ENCODE results near the gene SMURF1.

The SMURF1 gene

DNA sequence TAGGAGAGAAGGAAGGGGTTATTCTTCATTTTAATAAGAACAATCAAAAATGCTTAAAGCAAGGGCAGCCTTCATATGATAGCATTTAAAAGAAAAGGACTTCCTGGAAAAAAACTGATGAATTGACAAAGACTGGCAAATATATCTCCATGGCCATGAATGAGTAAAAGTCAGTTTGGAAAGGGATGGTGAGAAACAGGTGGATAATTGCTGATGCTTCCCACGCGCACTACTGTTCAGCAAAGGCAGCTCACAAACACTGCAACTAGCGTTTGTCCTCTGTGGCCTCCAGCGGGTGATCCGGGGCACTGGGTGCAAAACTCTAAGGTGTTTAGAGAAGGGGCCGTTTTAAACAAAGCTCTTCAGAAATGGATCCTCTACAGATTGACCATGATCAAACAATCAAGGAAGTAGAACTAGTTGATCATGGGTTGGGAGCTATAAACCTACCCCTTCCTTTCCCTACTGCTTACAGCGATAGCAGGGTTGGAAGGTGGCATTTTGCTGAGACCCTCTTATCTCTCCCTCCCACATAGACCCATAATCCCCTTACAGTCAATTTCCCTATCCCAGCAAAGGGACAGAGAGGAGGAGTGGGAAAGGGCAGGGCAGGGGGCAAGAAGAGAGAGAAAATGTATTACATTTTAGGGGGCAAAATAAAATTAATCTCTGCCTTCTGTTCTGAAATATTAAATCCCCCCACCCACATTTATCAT is 53.8 kb downstream of the SMURF1 start:
- Histone ChIP-seq H3K27ac (ENCODE audit: low read depth, low read length) (no peak overlapping the region), H3K27me3 (ENCODE audit: control insufficient read depth in 1 of 2, insufficient read depth in 2 of 2, low read length in 2 of 2) (no peaks in the 10 kb centered on the region), H3K4me1 (ENCODE audit: control insufficient read depth in 1 of 2, insufficient read depth in 2 of 2, low read length in 2 of 2) (peaks cover 0 to 8% of the 10 kb centered on the region in 2 donors), H3K4me3 (ENCODE audit: low read depth in 1 of 2, low read length in 2 of 2) (no peak overlapping the region), H3K9ac (ENCODE audit: low read depth in 1 of 2, low read length in 2 of 2) (no peak overlapping the region), H3K36me3 (ENCODE audit: control insufficient read depth in 1 of 2, insufficient read depth in 2 of 2, low read length in 2 of 2) (no peaks in the 10 kb centered on the region), H3K9me3 (ENCODE audit: control insufficient read depth in 1 of 2, low read length in 2 of 2) (no peaks in the 10 kb centered on the region)

DNA sequence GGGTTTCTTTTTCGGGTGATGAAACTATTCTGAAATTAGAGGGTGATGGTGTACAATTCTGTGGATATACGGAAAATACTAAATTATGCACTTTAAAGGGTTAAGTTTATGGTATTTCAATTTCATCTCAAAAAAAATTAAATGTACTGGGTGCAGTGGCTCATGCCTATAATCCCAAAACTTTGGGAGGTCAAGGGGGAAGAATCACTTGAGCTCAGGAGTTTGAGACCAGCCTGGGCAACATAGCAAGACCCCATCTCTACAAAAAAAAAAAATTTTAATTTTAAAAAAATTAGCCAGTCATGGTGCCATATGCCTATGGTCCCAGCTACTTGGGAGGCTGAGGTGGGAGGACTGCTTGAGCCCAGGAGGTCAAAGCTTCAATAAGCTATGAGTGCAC is 57.0 kb downstream of the SMURF1 start:
- H3K9ac ChIP-seq (ENCODE audit: low read depth in 1 of 2, low read length in 2 of 2) = no peak overlapping the region
- H3K4me1 ChIP-seq (ENCODE audit: control insufficient read depth in 1 of 2, insufficient read depth in 2 of 2, low read length in 2 of 2) = peaks cover 5 to 8% of the 10 kb centered on the region in 2 donors
- no peaks in the 10 kb centered on the region for H3K27me3 ChIP-seq (ENCODE audit: control insufficient read depth in 1 of 2, insufficient read depth in 2 of 2, low read length in 2 of 2)
- H3K27ac ChIP-seq (ENCODE audit: low read depth, low read length) = no peak overlapping the region
- no peaks in the 10 kb centered on the region for H3K9me3 ChIP-seq (ENCODE audit: control insufficient read depth in 1 of 2, low read length in 2 of 2)
- H3K4me3 ChIP-seq (ENCODE audit: low read depth in 1 of 2, low read length in 2 of 2) = no peak overlapping the region
- peaks cover 0 to 3% of the 10 kb centered on the region in 2 donors for H3K36me3 ChIP-seq (ENCODE audit: control insufficient read depth in 1 of 2, insufficient read depth in 2 of 2, low read length in 2 of 2)

DNA sequence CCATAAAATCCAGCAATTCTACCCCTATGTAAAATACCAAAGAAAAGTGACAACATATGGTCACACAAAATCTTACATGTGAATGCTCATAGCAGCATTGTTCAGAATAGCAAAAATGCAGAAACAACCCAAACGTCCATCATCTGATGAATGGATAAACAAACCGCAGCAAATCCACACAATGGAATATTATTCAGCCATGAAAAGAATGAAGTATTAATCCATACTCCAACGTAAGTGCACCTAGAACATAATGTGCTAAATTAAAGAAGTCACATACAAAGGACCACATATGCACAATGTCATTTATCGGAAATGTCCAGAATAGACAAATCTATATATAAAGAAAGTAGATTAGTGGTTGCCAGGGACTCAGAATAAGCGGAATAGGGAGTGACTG is 57.4 kb downstream of the SMURF1 start:
- H3K27me3 ChIP-seq (ENCODE audit: control insufficient read depth in 1 of 2, insufficient read depth in 2 of 2, low read length in 2 of 2) = no peaks in the 10 kb centered on the region
- H3K27ac ChIP-seq (ENCODE audit: low read depth, low read length) = no peak overlapping the region
- H3K4me1 ChIP-seq (ENCODE audit: control insufficient read depth in 1 of 2, insufficient read depth in 2 of 2, low read length in 2 of 2) = peaks cover 4 to 5% of the 10 kb centered on the region in 2 donors
- no peak overlapping the region for H3K9ac ChIP-seq (ENCODE audit: low read depth in 1 of 2, low read length in 2 of 2)
- H3K4me3 ChIP-seq (ENCODE audit: low read depth in 1 of 2, low read length in 2 of 2) = no peak overlapping the region
- H3K9me3 ChIP-seq (ENCODE audit: control insufficient read depth in 1 of 2, low read length in 2 of 2) = no peaks in the 10 kb centered on the region
- peaks cover 0 to 3% of the 10 kb centered on the region in 2 donors for H3K36me3 ChIP-seq (ENCODE audit: control insufficient read depth in 1 of 2, insufficient read depth in 2 of 2, low read length in 2 of 2)

DNA sequence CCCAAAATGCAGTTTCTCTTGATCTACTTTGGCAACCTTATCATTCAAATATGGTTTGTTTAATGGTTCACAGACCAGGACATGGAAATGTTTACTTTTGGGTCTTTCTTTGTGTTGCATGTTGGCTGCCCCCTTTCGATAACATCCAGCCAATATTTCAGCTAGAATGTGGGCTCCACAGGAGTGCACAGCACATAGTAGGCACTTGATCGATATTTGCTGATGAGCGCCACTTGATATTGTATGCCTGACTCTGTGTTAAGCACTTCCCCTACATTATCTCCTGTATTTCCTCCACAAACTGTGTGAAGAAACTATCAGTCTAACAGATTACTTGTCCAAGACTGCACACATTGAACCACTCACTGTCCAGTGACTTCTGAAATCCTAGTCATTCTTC is 60.2 kb downstream of the SMURF1 start:
- H3K4me3 ChIP-seq (ENCODE audit: low read depth in 1 of 2, low read length in 2 of 2) = no peak overlapping the region
- H3K9me3 ChIP-seq (ENCODE audit: control insufficient read depth in 1 of 2, low read length in 2 of 2) = no peaks in the 10 kb centered on the region
- H3K27ac ChIP-seq (ENCODE audit: low read depth, low read length) = peak overlapping the region; percentile 36
- peaks cover 11% of the 10 kb centered on the region in 2 donors for H3K4me1 ChIP-seq (ENCODE audit: control insufficient read depth in 1 of 2, insufficient read depth in 2 of 2, low read length in 2 of 2)
- no peaks in the 10 kb centered on the region for H3K27me3 ChIP-seq (ENCODE audit: control insufficient read depth in 1 of 2, insufficient read depth in 2 of 2, low read length in 2 of 2)
- H3K9ac ChIP-seq (ENCODE audit: low read depth in 1 of 2, low read length in 2 of 2) = no peak overlapping the region
- H3K36me3 ChIP-seq (ENCODE audit: control insufficient read depth in 1 of 2, insufficient read depth in 2 of 2, low read length in 2 of 2) = peaks cover 0 to 3% of the 10 kb centered on the region in 2 donors

DNA sequence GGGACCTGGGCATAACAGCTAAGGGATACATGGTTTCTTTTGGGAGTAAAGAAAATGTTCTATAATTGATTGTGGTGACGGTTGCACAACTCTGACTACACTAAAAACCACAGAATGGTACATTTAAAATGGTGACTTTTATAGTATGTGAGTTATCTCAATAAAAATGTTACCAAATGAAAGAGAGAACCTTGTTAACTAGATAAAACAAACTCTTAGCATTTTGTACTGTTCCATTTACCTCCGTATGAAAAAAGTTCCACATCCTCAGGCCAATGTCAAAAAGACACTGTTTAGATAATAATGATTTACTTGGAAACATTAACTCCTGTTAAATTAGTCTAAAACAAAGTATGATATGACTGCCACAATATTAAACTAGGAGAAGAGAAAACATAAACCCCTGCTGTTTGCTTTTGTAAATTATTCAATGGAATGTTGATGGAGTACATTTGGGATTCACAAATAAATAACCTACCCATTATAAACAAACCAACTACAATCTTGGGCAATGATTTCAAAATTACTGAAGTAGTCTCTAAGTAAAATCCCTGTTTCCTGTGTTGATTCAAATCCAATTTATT is 60.7 kb downstream of the SMURF1 start:
- Histone ChIP-seq H3K9ac (ENCODE audit: low read depth in 1 of 2, low read length in 2 of 2) (no peak overlapping the region), H3K27ac (ENCODE audit: low read depth, low read length) (no peak overlapping the region), H3K27me3 (ENCODE audit: control insufficient read depth in 1 of 2, insufficient read depth in 2 of 2, low read length in 2 of 2) (no peaks in the 10 kb centered on the region), H3K9me3 (ENCODE audit: control insufficient read depth in 1 of 2, low read length in 2 of 2) (no peaks in the 10 kb centered on the region), H3K4me3 (ENCODE audit: low read depth in 1 of 2, low read length in 2 of 2) (no peak overlapping the region), H3K4me1 (ENCODE audit: control insufficient read depth in 1 of 2, insufficient read depth in 2 of 2, low read length in 2 of 2) (peaks cover 11% of the 10 kb centered on the region in 2 donors), H3K36me3 (ENCODE audit: control insufficient read depth in 1 of 2, insufficient read depth in 2 of 2, low read length in 2 of 2) (peaks cover 0 to 3% of the 10 kb centered on the region in 2 donors)

DNA sequence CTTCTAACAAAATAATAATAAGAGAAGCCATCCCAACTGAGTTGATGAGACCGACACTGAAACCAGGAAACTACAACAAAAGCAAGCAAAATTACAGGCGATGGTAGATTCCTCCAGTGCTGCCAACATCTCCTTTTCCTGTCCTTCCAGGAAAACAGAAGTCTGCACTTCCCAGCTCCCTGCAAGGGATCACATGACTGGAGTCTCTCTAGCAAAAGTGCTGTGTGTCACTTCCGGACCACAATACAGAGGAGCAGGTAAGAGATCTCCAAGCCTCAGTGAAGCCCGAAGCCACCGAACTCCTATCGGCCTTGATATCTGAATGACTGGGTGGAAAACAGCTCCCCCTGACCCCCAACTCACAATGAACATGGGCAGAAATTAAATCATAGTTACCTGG is 63.2 kb downstream of the SMURF1 start:
- Histone ChIP-seq H3K27me3 (ENCODE audit: control insufficient read depth in 1 of 2, insufficient read depth in 2 of 2, low read length in 2 of 2) (no peaks in the 10 kb centered on the region), H3K9ac (ENCODE audit: low read depth in 1 of 2, low read length in 2 of 2) (no peak overlapping the region), H3K4me1 (ENCODE audit: control insufficient read depth in 1 of 2, insufficient read depth in 2 of 2, low read length in 2 of 2) (peaks cover 11% of the 10 kb centered on the region in 2 donors), H3K4me3 (ENCODE audit: low read depth in 1 of 2, low read length in 2 of 2) (no peak overlapping the region), H3K9me3 (ENCODE audit: control insufficient read depth in 1 of 2, low read length in 2 of 2) (no peaks in the 10 kb centered on the region), H3K36me3 (ENCODE audit: control insufficient read depth in 1 of 2, insufficient read depth in 2 of 2, low read length in 2 of 2) (peaks cover 0 to 6% of the 10 kb centered on the region in 2 donors), H3K27ac (ENCODE audit: low read depth, low read length) (no peak overlapping the region)

DNA sequence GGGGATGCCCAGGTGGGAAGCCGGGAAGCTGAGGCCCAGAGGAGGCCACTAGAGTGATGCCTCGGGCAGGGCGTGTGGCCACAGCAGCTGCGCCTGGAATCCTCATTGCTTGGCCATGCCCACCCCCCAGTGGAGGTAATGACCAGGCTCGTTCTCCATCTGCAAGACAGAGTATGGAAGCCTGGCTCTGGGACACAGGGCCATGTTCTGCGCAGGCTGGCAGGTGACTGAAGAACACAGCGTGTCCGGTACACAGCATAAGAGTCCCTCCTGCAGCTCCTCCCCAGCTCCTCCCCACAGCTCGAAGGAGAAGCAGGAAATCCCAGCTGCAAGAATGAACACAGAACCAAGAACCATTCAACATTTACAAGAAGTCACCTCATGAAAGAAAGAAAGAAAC is 64.8 kb downstream of the SMURF1 start:
- Histone ChIP-seq H3K9ac (ENCODE audit: low read depth in 1 of 2, low read length in 2 of 2) (no peak overlapping the region), H3K9me3 (ENCODE audit: control insufficient read depth in 1 of 2, low read length in 2 of 2) (no peaks in the 10 kb centered on the region), H3K4me3 (ENCODE audit: low read depth in 1 of 2, low read length in 2 of 2) (no peak overlapping the region), H3K27ac (ENCODE audit: low read depth, low read length) (no peak overlapping the region), H3K4me1 (ENCODE audit: control insufficient read depth in 1 of 2, insufficient read depth in 2 of 2, low read length in 2 of 2) (peaks cover 11% of the 10 kb centered on the region in 2 donors), H3K36me3 (ENCODE audit: control insufficient read depth in 1 of 2, insufficient read depth in 2 of 2, low read length in 2 of 2) (peaks cover 0 to 6% of the 10 kb centered on the region in 2 donors), H3K27me3 (ENCODE audit: control insufficient read depth in 1 of 2, insufficient read depth in 2 of 2, low read length in 2 of 2) (no peaks in the 10 kb centered on the region)

DNA sequence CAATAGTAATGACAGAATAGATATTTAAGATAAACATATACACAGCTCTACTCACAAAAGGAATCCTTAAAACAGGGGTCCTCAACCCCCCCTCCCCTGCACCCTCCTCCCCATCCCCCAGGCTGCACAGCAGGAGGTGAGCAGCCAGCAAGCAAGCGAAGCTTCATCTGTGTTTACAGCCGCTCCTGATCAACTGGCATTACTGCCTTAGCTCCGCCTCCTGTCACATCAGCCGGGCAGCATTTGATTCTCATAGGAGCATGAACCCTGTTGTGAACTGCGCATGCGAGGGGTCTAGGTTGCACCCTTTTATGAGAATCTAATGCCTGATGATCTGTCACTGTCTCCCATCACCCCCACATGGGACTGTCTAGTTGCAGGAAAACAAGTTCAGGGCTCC is 65.5 kb downstream of the SMURF1 start:
- Histone ChIP-seq H3K4me3 (ENCODE audit: low read depth in 1 of 2, low read length in 2 of 2) (no peak overlapping the region), H3K27ac (ENCODE audit: low read depth, low read length) (no peak overlapping the region), H3K27me3 (ENCODE audit: control insufficient read depth in 1 of 2, insufficient read depth in 2 of 2, low read length in 2 of 2) (no peaks in the 10 kb centered on the region), H3K36me3 (ENCODE audit: control insufficient read depth in 1 of 2, insufficient read depth in 2 of 2, low read length in 2 of 2) (peaks cover 0 to 3% of the 10 kb centered on the region in 2 donors), H3K9me3 (ENCODE audit: control insufficient read depth in 1 of 2, low read length in 2 of 2) (no peaks in the 10 kb centered on the region), H3K9ac (ENCODE audit: low read depth in 1 of 2, low read length in 2 of 2) (no peak overlapping the region), H3K4me1 (ENCODE audit: control insufficient read depth in 1 of 2, insufficient read depth in 2 of 2, low read length in 2 of 2) (peaks cover 6 to 7% of the 10 kb centered on the region in 2 donors)

DNA sequence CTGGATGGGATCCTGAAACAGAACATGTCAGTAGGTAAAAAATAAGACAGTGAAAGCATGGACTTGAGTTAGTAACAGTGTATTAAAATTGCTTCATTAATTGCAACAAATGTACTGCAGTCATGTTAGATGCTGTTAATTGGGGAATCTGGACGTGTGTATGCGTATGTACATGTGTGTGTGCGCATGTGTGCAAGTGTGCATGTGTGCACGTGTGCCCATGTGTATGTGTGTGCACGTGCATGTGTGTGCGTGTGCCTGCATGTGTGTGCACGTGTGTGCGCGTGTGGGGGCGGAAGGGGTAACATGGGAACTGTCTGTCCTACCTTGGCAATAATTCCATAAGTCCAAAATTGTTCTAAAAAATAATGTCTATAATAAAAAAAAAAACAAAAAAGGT is 67.3 kb downstream of the SMURF1 start:
- no peak overlapping the region for H3K27ac ChIP-seq (ENCODE audit: low read depth, low read length)
- H3K4me3 ChIP-seq (ENCODE audit: low read depth in 1 of 2, low read length in 2 of 2) = no peak overlapping the region
- peaks cover 6 to 7% of the 10 kb centered on the region in 2 donors for H3K4me1 ChIP-seq (ENCODE audit: control insufficient read depth in 1 of 2, insufficient read depth in 2 of 2, low read length in 2 of 2)
- H3K27me3 ChIP-seq (ENCODE audit: control insufficient read depth in 1 of 2, insufficient read depth in 2 of 2, low read length in 2 of 2) = no peaks in the 10 kb centered on the region
- peaks cover 0 to 3% of the 10 kb centered on the region in 2 donors for H3K36me3 ChIP-seq (ENCODE audit: control insufficient read depth in 1 of 2, insufficient read depth in 2 of 2, low read length in 2 of 2)
- H3K9ac ChIP-seq (ENCODE audit: low read depth in 1 of 2, low read length in 2 of 2) = no peak overlapping the region
- no peaks in the 10 kb centered on the region for H3K9me3 ChIP-seq (ENCODE audit: control insufficient read depth in 1 of 2, low read length in 2 of 2)

DNA sequence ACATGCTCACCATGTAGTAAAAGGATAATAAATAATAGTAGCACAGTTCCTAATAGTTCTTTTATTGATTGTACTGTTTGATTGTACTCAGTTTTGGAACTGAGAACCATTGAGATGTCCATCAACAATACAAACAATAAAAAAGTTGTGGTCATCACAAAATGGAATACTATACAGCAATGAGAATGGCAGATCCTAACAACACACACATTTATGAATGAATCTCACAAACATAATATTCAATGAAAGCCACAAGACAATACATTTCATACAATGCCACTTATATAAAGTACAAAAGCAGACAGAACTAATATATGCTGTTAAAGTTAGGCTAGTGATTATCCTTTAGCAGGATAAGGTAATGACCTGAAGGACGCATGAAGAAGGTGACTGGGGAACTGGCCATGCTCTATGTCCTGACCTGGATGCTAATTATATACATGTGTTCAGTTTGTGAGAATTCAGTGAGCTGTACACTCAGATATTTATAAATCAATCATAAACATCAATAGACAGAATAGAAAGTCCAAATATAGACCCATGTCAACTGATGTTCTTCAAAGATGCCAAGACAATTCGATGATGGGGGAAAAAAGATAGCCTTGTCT is 70.0 kb downstream of the SMURF1 start:
- H3K9ac ChIP-seq (ENCODE audit: low read depth in 1 of 2, low read length in 2 of 2) = no peak overlapping the region
- no peak overlapping the region for H3K27ac ChIP-seq (ENCODE audit: low read depth, low read length)
- no peaks in the 10 kb centered on the region for H3K27me3 ChIP-seq (ENCODE audit: control insufficient read depth in 1 of 2, insufficient read depth in 2 of 2, low read length in 2 of 2)
- H3K4me1 ChIP-seq (ENCODE audit: control insufficient read depth in 1 of 2, insufficient read depth in 2 of 2, low read length in 2 of 2) = peaks cover 1% of the 10 kb centered on the region in 2 donors
- H3K9me3 ChIP-seq (ENCODE audit: control insufficient read depth in 1 of 2, low read length in 2 of 2) = no peaks in the 10 kb centered on the region
- peaks cover 0 to 3% of the 10 kb centered on the region in 2 donors for H3K36me3 ChIP-seq (ENCODE audit: control insufficient read depth in 1 of 2, insufficient read depth in 2 of 2, low read length in 2 of 2)
- no peak overlapping the region for H3K4me3 ChIP-seq (ENCODE audit: low read depth in 1 of 2, low read length in 2 of 2)
